ENCODE results near the gene ARID1B. TPM values are rescaled to one million over a fixed set of nuclear protein-coding genes. Genes with fewer than 3 reads are reported as not detected.

Gene ARID1B
- total and polyA plus RNA-seq, 4 donors: 7.0 to 49.0 (median 24.2) TPM

DNA sequence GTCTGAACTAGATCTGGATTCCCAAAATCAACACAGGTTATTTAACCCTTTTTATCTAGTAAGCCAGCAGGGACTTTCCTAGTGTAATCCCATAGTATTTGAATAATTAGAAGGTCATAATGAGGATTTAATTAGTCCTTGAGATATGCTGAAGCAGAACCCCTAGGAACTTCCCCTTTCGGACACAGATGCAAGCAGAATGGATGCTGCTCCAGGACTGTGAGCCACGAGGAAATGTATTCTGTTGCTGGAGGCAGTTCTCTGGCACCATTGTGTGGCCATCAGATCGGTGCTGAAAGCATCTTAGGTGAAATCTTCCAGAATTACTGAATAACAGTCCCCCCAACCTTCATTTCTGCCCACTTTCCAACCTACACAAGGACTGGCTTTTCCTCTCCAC, 339.2 kb downstream of the ARID1B start (continued):
- TF ChIP-seq REST (IDR thresholded peaks at IDR 0.05) (no peak), YY1 (IDR thresholded peaks at IDR 0.05) (no peak), EGR1 (IDR thresholded peaks at IDR 0.05; ENCODE audit: low read depth in 2 of 2) (no peak), FOXA1 (IDR thresholded peaks at IDR 0.05) (no peak), HNF4G (IDR thresholded peaks at IDR 0.05) (no peak)

- Histone ChIP-seq H3K36me3 (ENCODE audit: control insufficient read depth in 4 of 4, insufficient read depth in 3 of 4, low read depth in 1 of 4, low read length in 3 of 4) (peaks cover 0 to 4% (median 3%) of the 10 kb centered on the region in 4 donors), H3K4me1 (ENCODE audit: control insufficient read depth in 4 of 4, insufficient read depth in 4 of 4, low read length in 3 of 4) (peaks cover 9 to 49% (median 31%) of the 10 kb centered on the region in 4 donors), H3K27ac (ENCODE audit: low read depth in 1 of 2, low read length in 2 of 2) (no peak overlapping the region), H3K27me3 (ENCODE audit: control insufficient read depth in 4 of 4, insufficient read depth in 4 of 4, low read length in 3 of 4) (no peaks in the 10 kb centered on the region), H3K9me3 (ENCODE audit: control insufficient read depth in 4 of 4, low read length in 3 of 4) (no peaks in the 10 kb centered on the region), H3K4me3 (ENCODE audit: low read depth in 1 of 3, low read length in 3 of 3) (no peak overlapping the region), H3K9ac (ENCODE audit: low read depth in 1 of 2, low read length in 2 of 2) (no peak overlapping the region)
- 87% methylated on average over 6 of the region's 6 CpGs for WGBS
- TF ChIP-seq MAX (IDR thresholded peaks at IDR 0.05) (no peak), RXRA (IDR thresholded peaks at IDR 0.05) (no peak), SP1 (IDR thresholded peaks at IDR 0.05) (no peak), HNF4A (conservative IDR thresholded peaks at IDR 0.05) (no peak), REST (IDR thresholded peaks at IDR 0.05) (no peak), FOXA1 (IDR thresholded peaks at IDR 0.05) (no peak), JUND (IDR thresholded peaks at IDR 0.05) (no peak), YY1 (IDR thresholded peaks at IDR 0.05) (no peak), NR2F2 (IDR thresholded peaks at IDR 0.05) (no peak), EGR1 (IDR thresholded peaks at IDR 0.05; ENCODE audit: low read depth in 2 of 2) (no peak), RAD21 (IDR thresholded peaks at IDR 0.05) (no peak), ATF3 (IDR thresholded peaks at IDR 0.05) (no peak), GABPA (IDR thresholded peaks at IDR 0.05 in 1 of 2, conservative IDR thresholded peaks at IDR 0.05 in 1 of 2) (no peak), ZBTB33 (IDR thresholded peaks at IDR 0.05) (no peak), HNF4G (IDR thresholded peaks at IDR 0.05) (no peak), FOXA2 (IDR thresholded peaks at IDR 0.05) (no peak), TAF1 (conservative IDR thresholded peaks at IDR 0.05) (no peak)
- TF ChIP-seq, protein P1, sequence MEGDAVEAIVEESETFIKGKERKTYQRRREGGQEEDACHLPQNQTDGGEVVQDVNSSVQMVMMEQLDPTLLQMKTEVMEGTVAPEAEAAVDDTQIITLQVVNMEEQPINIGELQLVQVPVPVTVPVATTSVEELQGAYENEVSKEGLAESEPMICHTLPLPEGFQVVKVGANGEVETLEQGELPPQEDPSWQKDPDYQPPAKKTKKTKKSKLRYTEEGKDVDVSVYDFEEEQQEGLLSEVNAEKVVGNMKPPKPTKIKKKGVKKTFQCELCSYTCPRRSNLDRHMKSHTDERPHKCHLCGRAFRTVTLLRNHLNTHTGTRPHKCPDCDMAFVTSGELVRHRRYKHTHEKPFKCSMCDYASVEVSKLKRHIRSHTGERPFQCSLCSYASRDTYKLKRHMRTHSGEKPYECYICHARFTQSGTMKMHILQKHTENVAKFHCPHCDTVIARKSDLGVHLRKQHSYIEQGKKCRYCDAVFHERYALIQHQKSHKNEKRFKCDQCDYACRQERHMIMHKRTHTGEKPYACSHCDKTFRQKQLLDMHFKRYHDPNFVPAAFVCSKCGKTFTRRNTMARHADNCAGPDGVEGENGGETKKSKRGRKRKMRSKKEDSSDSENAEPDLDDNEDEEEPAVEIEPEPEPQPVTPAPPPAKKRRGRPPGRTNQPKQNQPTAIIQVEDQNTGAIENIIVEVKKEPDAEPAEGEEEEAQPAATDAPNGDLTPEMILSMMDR (IDR thresholded peaks at IDR 0.05; ENCODE audit: low read depth, low read length, missing input control): no peak
- no peak for DNase-seq (ENCODE audit: low spot score)
These were observed 340.4 kb downstream of the ARID1B start for GRCh38 chr6:157117431-157118095.

Measured in liver (tissue), 9 donors.